Astrocyte (in vitro differentiated cells and primary cell): ENCODE measurements around the gene EGFL7.

Experiments
- EZH2 ChIP-seq: IDR thresholded peaks from 2 replicates; pipeline ENCODE4 v1.6.1; 2012; ENCODE audit warnings: mild to moderate bottlenecking, low read length, inconsistent platforms; ENCODE audit not compliant: insufficient read depth
- TF ChIP-seq, protein P1 (sequence below): IDR thresholded peaks from 2 replicates; pipeline ENCODE4 v1.5.1; 2011; ENCODE audit warnings: low read depth, mild to moderate bottlenecking, inconsistent platforms, low read length, moderate library complexity; ENCODE audit not compliant: insufficient read depth

DNA sequence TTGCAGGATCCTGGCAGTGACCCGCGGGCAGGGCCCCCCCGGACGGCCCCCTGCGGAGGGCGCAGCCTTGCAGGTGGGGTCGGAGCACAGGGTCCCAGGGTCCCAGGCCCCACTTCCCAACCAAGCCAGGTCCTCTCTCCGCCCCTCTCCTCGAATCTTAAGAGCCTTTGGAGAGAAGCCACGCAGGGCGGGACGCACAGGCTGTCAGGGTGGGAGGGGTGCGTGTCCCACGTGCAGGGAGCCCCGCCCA is 18.4 kb upstream of the EGFL7 start:
- no peak for TF ChIP-seq EZH2
- TF ChIP-seq, protein P1, sequence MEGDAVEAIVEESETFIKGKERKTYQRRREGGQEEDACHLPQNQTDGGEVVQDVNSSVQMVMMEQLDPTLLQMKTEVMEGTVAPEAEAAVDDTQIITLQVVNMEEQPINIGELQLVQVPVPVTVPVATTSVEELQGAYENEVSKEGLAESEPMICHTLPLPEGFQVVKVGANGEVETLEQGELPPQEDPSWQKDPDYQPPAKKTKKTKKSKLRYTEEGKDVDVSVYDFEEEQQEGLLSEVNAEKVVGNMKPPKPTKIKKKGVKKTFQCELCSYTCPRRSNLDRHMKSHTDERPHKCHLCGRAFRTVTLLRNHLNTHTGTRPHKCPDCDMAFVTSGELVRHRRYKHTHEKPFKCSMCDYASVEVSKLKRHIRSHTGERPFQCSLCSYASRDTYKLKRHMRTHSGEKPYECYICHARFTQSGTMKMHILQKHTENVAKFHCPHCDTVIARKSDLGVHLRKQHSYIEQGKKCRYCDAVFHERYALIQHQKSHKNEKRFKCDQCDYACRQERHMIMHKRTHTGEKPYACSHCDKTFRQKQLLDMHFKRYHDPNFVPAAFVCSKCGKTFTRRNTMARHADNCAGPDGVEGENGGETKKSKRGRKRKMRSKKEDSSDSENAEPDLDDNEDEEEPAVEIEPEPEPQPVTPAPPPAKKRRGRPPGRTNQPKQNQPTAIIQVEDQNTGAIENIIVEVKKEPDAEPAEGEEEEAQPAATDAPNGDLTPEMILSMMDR = no peak
